Transverse colon (tissue), 4 donors: Measurements from ENCODE around the gene CDKAL1.

Source experiments
- CTCF ChIP-seq, 5 experiments: fragments of 200-600 bp in 3 of 5; fragments of 450-650 bp in 2 of 5; sonication (generic) in 3 of 5; IDR thresholded peaks; 1 replicate in 2 of 5; 2 replicates in 3 of 5; pipeline ENCODE4 v1.5.1; 2016 to 2017; ENCODE audit warnings: antibody characterized with exemption in 5 of 5, inconsistent platforms in 3 of 5, mild to moderate bottlenecking in 2 of 5, moderate library complexity in 1 of 5
- EP300 ChIP-seq: sonication (generic); formaldehyde crosslinking; IDR thresholded peaks from one replicate; pipeline ENCODE4 v1.6.1; 2017; ENCODE audit warnings: antibody characterized with exemption, low read depth
- POLR2AphosphoS5 ChIP-seq, 3 donors: sonication (generic); formaldehyde crosslinking; IDR thresholded peaks; one replicate each; pipeline ENCODE4 v1.6.1; 2016; ENCODE audit warnings: antibody characterized with exemption in 3 of 3

DNA sequence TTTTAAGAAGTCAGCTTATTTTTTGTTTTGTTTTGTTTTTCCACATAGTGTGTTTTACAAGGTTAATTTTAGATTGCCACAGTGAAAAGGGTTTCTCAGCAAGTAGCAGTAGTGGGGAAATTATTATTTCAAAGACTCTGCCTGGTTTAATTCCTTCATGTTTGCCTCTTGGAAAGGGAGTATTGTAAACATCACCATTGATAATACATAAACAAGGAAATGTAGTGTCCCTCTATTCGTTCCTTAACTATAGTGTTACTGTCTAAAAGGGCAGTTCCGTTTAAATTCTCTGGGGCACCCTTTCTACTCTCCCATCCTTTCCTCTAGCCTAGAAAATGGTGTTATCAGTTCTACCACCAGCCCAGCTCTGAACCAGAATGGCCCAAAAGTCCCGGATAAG is 668.3 kb downstream of the CDKAL1 start:
- no peak for TF ChIP-seq CTCF (IDR thresholded peaks at IDR 0.05)
- no peak for TF ChIP-seq POLR2AphosphoS5 (IDR thresholded peaks at IDR 0.05)
- no peak for TF ChIP-seq EP300
